K562 (cell line): Measurements from ENCODE around the gene ADARB2.

Source experiments
- EP300 ChIP-seq: IDR thresholded peaks from 2 replicates; pipeline ENCODE4 v1.6.1; 2012; ENCODE audit warnings: low read length, improper control_type of control experiment
- FOSL1 ChIP-seq: fragments of 200-800 bp; sonication (Bioruptor generic); conservative IDR thresholded peaks from 2 replicates; pipeline ENCODE4 v1.6.1; 2016; ENCODE audit warnings: missing genetic modification characterization, missing compliant biosample characterization
- JUN ChIP-seq, 2 experiments: sonication (generic) in 1 of 2; formaldehyde crosslinking in 1 of 2; IDR thresholded peaks; 2 replicates each; pipeline versions ENCODE4 v1.6.1 to v1.8.0; 2012 to 2022; ENCODE audit warnings: borderline replicate concordance in 2 of 2, mild to moderate bottlenecking in 2 of 2, improper control_type of control experiment in 1 of 2, low read depth in 1 of 2, low read length in 1 of 2, missing genetic modification reagents in 1 of 2
- POLR2AphosphoS2 ChIP-seq: IDR thresholded peaks from 2 replicates; pipeline ENCODE4 v1.6.1; 2012; ENCODE audit warnings: low read length, improper control_type of control experiment
- SRSF1 ChIP-seq: fragments of 200-400 bp; formaldehyde crosslinking; IDR thresholded peaks from 2 replicates; pipeline ENCODE4 v1.6.1; 2017; ENCODE audit warnings: mild to moderate bottlenecking, low read depth, low read length, moderate library complexity
- YY1 ChIP-seq, 3 experiments: IDR thresholded peaks; 2 replicates each; pipeline ENCODE4 v1.6.1; 2011; ENCODE audit warnings: low read length in 2 of 3, mild to moderate bottlenecking in 2 of 3, moderate library complexity in 2 of 3, borderline replicate concordance in 1 of 3, control low read depth in 1 of 3, low read depth in 1 of 3; ENCODE audit not compliant: insufficient read depth in 3 of 3, insufficient replicate concordance in 2 of 3, control insufficient read depth in 1 of 3, insufficient read length in 1 of 3; ENCODE audit errors: extremely low read depth in 1 of 3
- ZBTB17 ChIP-seq: fragments of 450-650 bp; formaldehyde crosslinking; IDR thresholded peaks from 2 replicates; pipeline ENCODE4 v1.4.0; 2020; ENCODE audit warnings: mild to moderate bottlenecking
- ZNF431 ChIP-seq: sonication (generic); formaldehyde crosslinking; IDR thresholded peaks from 2 replicates; pipeline ENCODE4 v1.8.0; 2022; ENCODE audit warnings: mild to moderate bottlenecking, missing genetic modification reagents
- TF ChIP-seq, protein P1 (sequence below): conservative IDR thresholded peaks from 2 replicates; pipeline ENCODE4 v1.6.1; 2011; ENCODE audit warnings: low read depth, mild to moderate bottlenecking, low read length; ENCODE audit not compliant: control insufficient read depth
- TF ChIP-seq, protein P2 (sequence below): fragments of 450-650 bp; IDR thresholded peaks from 2 replicates; pipeline ENCODE4 v1.6.1; 2018; ENCODE audit warnings: mild to moderate bottlenecking, low read depth; ENCODE audit not compliant: partially characterized antibody
- TF ChIP-seq, protein P3 (sequence below), 2 experiments: fragments of 450-650 bp; IDR thresholded peaks; 2 replicates each; pipeline ENCODE4 v1.6.1; 2018; ENCODE audit warnings: mild to moderate bottlenecking in 2 of 2, low read depth in 1 of 2; ENCODE audit not compliant: partially characterized antibody in 2 of 2
- TF ChIP-seq, protein P4 (sequence below), 3 experiments: IDR thresholded peaks in 2 of 3; conservative IDR thresholded peaks in 1 of 3; 2 replicates each; pipeline ENCODE4 v1.5.1; 2011 to 2012; ENCODE audit warnings: low read length in 3 of 3, mild to moderate bottlenecking in 3 of 3, control low read depth in 2 of 3, improper control_type of control experiment in 1 of 3, inconsistent platforms in 1 of 3, low read depth in 1 of 3, mixed read lengths in 1 of 3, moderate library complexity in 1 of 3; ENCODE audit not compliant: insufficient read depth in 2 of 3

DNA sequence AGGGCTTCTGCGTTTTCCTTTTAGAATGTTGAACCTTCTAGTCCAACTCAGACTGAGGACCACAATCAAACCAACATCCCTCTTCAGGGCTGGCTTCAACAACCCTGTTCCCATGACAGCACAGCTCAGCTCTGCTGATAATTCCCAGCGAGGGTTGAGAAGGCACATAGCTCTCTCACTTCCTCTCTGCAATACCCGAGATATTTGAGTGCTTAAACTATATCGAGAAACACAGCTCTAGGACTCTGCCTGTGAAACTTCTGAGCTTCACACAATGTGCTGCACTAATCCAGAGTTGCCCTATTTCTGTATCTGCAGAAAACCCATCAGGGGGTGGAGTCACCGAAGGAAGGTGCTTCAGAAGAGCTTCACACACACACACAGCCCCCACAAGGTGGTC lies 1.6 kb upstream of the ADARB2 start:
- TF ChIP-seq, protein P1, sequence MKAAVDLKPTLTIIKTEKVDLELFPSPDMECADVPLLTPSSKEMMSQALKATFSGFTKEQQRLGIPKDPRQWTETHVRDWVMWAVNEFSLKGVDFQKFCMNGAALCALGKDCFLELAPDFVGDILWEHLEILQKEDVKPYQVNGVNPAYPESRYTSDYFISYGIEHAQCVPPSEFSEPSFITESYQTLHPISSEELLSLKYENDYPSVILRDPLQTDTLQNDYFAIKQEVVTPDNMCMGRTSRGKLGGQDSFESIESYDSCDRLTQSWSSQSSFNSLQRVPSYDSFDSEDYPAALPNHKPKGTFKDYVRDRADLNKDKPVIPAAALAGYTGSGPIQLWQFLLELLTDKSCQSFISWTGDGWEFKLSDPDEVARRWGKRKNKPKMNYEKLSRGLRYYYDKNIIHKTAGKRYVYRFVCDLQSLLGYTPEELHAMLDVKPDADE, result no peak
- TF ChIP-seq, protein P2, sequence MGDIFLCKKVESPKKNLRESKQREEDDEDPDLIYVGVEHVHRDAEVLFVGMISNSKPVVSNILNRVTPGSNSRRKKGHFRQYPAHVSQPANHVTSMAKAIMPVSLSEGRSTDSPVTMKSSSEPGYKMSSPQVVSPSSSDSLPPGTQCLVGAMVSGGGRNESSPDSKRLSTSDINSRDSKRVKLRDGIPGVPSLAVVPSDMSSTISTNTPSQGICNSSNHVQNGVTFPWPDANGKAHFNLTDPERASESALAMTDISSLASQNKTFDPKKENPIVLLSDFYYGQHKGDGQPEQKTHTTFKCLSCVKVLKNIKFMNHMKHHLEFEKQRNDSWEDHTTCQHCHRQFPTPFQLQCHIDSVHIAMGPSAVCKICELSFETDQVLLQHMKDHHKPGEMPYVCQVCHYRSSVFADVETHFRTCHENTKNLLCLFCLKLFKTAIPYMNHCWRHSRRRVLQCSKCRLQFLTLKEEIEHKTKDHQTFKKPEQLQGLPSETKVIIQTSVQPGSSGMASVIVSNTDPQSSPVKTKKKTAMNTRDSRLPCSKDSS, result no peak
- TF ChIP-seq ZBTB17 (CRISPR knock-in tag) (no peak), POLR2AphosphoS2 (no peak), EP300 (no peak), YY1 (IDR thresholded peaks at IDR 0.05; ENCODE audit: borderline replicate concordance in 1 of 3, control insufficient read depth in 1 of 3, extremely low read depth in 1 of 3, insufficient read depth in 3 of 3, insufficient read length in 1 of 3, insufficient replicate concordance in 2 of 3, low read depth in 1 of 3, low read length in 2 of 3) (no peak), ZNF431 (no peak), SRSF1 (no peak), FOSL1 (tag) (no peak), JUN (IDR thresholded peaks at IDR 0.05; ENCODE audit: borderline replicate concordance, low read depth, low read length) (no peak), JUN (CRISPR knock-in tag; IDR thresholded peaks at IDR 0.05; ENCODE audit: borderline replicate concordance) (no peak)
- TF ChIP-seq, protein P3, sequence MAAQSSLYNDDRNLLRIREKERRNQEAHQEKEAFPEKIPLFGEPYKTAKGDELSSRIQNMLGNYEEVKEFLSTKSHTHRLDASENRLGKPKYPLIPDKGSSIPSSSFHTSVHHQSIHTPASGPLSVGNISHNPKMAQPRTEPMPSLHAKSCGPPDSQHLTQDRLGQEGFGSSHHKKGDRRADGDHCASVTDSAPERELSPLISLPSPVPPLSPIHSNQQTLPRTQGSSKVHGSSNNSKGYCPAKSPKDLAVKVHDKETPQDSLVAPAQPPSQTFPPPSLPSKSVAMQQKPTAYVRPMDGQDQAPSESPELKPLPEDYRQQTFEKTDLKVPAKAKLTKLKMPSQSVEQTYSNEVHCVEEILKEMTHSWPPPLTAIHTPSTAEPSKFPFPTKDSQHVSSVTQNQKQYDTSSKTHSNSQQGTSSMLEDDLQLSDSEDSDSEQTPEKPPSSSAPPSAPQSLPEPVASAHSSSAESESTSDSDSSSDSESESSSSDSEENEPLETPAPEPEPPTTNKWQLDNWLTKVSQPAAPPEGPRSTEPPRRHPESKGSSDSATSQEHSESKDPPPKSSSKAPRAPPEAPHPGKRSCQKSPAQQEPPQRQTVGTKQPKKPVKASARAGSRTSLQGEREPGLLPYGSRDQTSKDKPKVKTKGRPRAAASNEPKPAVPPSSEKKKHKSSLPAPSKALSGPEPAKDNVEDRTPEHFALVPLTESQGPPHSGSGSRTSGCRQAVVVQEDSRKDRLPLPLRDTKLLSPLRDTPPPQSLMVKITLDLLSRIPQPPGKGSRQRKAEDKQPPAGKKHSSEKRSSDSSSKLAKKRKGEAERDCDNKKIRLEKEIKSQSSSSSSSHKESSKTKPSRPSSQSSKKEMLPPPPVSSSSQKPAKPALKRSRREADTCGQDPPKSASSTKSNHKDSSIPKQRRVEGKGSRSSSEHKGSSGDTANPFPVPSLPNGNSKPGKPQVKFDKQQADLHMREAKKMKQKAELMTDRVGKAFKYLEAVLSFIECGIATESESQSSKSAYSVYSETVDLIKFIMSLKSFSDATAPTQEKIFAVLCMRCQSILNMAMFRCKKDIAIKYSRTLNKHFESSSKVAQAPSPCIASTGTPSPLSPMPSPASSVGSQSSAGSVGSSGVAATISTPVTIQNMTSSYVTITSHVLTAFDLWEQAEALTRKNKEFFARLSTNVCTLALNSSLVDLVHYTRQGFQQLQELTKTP (IDR thresholded peaks at IDR 0.05; ENCODE audit: low read depth in 1 of 2, partially characterized antibody in 2 of 2), result no peak
- TF ChIP-seq, protein P4, sequence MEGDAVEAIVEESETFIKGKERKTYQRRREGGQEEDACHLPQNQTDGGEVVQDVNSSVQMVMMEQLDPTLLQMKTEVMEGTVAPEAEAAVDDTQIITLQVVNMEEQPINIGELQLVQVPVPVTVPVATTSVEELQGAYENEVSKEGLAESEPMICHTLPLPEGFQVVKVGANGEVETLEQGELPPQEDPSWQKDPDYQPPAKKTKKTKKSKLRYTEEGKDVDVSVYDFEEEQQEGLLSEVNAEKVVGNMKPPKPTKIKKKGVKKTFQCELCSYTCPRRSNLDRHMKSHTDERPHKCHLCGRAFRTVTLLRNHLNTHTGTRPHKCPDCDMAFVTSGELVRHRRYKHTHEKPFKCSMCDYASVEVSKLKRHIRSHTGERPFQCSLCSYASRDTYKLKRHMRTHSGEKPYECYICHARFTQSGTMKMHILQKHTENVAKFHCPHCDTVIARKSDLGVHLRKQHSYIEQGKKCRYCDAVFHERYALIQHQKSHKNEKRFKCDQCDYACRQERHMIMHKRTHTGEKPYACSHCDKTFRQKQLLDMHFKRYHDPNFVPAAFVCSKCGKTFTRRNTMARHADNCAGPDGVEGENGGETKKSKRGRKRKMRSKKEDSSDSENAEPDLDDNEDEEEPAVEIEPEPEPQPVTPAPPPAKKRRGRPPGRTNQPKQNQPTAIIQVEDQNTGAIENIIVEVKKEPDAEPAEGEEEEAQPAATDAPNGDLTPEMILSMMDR (IDR thresholded peaks at IDR 0.05 in 2 of 3, conservative IDR thresholded peaks at IDR 0.05 in 1 of 3; ENCODE audit: insufficient read depth in 2 of 3, low read depth in 1 of 3, low read length in 3 of 3), result no peak
